Activated T-helper 1 cell treated with anti-CD3 and anti-CD28 coated beads, Interleukin-2, amount 50 U/mL, for 16 hours (primary cell): ENCODE measurements around the gene MEIS1.

Experiments used
- DNase-seq, 2 donors: peaks; one replicate each; pipeline ENCODE4 v3.0.0-alpha.2; 2020; ENCODE audit warnings: low read depth in 1 of 2, low spot score in 1 of 2

MEIS1 gene

DNA sequence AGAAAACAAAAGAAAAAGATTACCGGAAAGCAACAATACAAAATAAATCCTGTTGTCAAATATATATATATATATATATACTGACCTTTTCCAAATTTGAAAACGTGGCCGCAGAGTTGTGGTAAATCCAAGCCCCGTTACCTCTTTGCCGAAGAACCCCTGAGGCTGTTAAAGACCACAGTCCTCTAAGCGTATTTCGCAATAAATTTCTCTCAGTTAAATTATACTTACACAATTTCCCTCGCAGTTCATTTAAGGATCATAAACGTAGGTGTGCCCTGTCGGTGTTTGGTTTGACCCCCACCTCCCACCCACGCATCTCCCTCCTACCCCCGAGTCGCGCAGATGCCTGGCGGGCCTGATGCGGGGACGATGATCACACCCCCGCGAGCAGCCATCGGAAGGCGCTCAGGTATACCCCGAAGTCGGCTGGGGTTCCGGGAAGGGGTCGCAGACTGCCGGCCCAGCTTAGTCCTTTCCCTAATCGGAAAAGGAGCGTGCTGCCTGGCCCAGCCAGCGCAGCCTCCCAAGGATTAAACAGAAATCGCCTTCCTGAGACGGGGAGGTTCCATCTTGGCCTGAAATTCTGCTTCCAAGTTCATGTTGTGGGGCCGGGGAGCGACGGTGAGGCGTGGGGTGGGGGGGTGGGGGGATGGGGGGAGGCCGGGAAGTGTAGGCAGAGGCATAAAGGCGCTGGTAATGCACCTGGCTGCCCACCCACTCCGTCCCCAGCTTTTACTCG, 2.9 kb upstream of the MEIS1 start:
- DNase-seq, result no peak

DNA sequence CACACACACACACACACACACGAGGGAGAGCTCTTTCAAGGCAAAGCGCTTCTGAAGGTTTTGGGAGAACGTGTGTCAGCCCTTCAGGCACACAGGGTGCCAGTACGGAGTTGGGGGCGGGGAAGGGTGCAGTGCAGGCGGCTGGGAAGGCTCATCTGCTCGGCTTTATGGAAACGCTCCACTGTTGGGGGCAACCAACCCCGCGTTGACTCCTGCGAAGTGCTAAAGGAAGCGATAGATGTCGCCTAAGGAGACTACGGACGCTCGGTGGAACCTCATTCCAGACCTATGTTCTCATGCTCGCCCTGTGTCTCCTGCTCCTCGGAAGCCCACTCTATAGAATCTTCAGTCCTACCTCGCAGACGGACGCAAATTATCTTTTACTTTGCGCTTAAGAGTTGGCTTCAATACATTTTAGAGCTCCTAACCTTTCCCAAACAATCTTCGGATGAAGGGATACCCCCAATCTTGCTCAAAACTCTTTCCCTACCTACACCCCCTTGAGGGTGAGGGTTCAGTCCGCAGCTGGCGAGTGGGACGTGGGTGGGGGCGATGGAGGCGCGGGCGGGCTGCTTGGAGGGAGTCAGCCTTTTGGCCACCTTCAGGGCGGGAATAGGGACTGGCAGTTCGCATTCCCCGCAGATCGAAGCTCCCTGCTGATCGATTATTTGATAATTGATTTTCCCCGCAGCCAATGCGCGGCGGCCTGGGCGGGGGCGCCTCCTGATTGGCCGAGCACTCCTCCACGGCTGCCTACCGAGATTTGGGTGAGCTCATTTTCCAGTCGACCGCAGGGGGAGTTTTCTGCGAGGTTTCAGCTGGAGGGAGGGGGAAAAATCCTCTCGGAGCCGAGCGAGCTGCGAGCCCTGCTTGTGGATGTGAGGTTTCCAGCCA, 1.9 kb upstream of the MEIS1 start:
- DNase-seq, result no peak

DNA sequence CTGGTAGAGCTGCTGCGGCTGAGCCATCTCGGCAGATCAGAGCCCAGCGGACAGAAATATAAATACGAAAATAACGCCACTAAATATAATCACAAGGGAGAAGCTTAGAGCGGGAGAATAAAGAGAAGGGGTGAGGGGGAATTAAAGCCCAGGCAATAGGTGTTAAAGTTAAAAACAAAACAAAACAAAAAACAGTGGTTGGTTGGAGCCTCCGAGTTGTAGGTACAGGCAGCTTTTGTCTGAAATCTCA, 1.3 kb upstream of the MEIS1 start:
- DNase-seq, result no peak

DNA sequence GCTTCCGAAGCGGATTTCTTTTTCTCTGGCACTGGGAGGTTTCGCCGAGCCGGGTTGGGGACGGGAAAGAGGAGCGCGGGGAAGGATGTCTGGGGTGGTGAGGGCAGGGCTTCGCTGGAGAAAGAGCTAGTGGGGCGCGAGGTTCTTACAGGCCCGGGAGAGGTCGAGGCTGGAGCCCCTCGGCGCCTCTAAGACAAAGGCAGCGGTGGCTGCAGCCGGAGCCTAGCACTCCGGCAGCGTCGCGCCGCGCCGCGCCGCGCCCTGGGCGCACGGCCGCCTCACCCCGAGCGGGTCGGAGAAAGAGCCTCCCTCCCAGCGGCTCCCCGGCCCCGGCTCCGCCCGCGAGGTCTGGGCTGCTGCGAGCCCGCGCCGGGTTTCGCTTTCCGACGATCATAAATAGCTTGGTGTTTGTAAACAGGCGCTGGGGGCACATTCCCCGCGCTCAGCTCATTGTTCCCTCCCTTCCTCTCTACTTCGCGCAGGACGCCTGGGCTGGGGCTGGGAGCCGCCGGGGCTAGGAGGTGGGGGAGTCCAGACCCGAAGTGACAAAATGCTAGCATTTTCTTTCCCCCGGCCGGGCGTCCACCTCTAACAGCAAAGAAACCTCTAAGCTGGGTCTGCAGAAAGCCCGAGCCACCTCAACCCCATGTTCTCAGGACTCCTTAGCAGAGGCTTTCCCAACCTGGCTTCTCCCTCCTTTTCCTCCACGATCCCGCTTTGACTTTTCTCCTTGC, 813 bp upstream of the MEIS1 start:
- no peak for DNase-seq

DNA sequence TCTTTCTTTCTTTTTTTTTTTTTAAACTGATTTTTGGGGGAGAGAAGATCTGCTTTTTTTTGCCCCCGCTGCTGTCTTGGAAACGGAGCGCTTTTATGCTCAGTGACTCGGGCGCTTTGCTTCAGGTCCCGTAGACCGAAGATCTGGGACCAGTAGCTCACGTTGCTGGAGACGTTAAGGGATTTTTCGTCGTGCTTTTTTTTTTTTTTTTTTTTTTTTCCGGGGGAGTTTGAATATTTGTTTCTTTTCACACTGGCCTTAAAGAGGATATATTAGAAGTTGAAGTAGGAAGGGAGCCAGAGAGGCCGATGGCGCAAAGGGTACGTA, 587 bp downstream of the MEIS1 start:
- DNase-seq, result no peak

DNA sequence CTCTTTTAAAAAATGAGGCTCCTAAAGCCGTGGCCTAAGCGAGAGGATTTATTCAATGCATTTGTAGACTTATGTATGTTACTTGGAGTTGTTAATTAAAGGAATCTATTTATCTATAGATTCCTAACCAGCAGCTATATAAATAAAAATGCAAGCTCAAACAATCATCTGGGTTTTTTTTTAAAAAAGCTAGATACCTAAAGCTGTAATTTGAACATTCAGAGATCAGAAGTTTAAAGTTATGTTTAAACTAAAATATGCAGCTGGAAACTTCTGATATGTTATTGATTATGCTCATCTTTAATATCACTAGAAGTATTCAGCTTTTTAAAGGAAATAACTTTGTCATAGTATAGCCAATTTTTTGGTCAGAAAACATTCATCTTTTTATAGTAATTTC, 1.0 kb downstream of the MEIS1 start:
- DNase-seq, result no peak

DNA sequence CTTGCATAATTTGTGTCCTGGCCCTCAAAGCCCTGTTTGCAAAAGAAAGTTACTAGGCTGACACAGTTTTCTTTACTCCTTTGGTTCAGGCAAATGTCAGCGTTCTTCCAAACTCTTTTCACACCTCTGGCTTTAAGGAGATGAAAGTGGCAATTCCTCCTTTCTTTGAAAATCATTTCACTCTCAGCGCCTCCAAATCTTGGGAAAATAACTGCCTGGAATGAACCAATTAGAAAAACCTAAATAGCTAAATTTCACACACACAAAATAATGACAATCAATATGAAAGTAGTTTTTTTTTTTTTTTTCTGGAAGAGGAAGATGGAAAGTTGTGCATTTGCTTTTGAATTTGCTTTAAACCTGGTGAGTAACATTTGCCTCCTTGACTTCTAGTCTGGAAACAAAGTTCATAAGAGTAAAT, 1.7 kb downstream of the MEIS1 start:
- no peak for DNase-seq

DNA sequence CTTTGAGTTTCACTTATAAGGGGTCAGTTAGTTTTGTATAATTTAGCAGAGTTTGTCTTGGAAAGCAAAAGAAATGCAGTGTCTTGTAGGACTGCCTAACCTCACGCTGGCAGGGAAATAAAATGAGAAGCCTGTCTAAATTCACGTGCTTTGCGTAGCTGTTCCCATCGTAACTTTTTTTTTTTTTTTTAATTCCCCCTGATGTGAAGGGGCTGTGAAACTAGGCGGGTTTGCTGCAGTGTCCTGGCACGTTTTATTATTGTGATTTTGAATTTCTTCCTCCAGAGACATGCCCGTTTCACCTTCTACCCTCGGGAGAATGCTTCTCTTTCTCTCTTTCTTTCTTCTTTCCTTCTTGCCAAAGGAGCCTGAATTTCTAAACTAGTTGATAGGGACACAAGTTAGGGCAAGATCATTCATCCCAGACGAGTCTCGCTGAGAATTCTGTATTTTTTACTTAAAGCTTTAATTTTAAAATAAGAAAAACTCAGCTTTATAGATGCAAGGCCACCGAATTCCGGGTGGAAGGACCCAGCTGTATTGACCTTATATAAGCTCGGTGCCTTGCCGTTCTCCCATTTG, 2.3 kb downstream of the MEIS1 start:
- DNase-seq, result no peak

DNA sequence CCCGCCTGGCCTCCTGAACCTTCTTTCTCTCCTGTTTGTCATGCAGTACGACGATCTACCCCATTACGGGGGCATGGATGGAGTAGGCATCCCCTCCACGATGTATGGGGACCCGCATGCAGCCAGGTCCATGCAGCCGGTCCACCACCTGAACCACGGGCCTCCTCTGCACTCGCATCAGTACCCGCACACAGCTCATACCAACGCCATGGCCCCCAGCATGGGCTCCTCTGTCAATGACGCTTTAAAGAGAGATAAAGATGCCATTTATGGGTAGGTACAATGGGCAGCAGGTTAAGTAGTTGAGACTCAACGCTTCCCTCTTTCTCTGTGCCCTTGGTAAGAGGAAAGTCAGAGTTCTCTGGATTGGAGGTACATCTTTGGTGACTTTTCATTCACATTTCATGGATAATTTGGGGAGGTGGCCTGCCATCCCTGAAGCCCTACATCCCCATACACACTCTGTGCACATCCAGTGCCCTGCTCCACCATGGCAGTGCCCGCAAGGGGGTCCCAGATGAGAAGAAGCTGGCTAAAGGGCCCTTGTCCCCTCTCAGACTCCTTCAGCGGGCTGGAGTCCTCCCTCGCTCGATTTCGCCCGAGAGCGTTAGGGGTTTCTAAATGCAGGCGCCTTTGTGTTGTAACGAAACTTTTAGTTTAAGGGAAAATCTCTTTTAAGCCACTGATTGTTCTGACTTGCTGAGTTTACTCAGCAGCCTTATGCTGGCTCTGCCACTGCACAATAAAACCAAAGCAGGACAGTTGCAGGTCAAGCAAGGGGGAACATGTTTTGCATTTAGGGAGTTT, 3.0 kb downstream of the MEIS1 start:
- DNase-seq, result no peak

DNA sequence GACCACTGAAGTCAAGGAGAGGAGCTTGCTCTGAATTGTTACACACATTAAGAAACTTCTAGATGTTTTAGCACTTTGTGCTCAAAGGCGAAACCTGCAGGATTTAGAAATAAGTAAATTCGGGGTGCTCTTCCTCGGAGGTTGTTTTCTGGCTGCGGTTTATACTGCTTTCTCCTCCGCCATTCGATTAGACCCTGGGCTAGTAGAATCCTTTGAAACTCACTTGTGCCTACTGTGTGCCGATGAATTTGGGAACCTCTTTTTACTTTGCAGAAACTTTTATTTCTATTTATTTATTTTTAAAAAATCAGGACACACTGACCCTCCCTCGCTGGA, 3.5 kb downstream of the MEIS1 start:
- no peak for DNase-seq

DNA sequence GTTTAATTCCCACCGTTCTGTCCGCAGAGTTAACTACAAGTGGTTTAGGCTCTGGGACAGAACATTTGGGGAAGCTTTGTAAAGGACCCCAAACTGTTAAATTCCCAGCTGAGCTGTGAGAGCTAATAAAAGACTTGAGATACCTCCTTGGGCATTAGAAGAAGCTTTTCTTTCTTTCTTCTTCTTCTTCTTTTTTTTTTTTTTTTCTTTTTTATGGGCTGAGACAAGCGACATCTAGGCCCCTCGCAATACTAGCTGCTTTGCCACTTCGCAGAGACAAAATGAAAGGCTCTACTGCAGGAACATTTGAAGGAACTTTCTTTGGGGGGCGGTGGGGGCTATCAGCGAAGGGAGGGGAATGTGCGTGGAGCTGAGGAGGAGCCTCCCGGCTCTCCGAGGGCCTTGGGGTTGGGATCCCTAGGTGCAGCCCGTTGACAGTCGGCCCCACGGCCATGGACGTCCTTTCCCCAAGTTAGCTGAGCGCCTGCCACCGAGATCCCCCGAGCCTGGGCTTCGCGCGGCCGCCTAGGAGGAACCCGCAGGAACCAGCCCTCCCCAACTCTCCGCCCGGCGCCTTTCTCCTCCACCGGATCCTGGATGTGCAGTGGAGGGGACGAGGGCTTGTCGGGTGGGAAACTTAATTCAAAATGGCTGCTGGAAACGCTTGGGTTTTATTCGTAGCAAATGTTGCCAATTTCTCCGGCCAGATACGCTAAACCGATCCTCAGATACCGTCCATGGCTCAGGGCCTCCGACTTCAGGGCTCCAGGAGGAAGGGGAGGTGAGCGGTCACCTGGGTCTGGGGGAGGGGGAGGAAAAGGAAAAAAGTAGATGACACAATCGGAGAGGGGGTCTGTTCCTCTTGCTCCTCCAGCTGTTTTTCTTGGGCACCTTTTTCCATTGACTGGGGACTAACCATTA, 4.2 kb downstream of the MEIS1 start:
- no peak for DNase-seq

DNA sequence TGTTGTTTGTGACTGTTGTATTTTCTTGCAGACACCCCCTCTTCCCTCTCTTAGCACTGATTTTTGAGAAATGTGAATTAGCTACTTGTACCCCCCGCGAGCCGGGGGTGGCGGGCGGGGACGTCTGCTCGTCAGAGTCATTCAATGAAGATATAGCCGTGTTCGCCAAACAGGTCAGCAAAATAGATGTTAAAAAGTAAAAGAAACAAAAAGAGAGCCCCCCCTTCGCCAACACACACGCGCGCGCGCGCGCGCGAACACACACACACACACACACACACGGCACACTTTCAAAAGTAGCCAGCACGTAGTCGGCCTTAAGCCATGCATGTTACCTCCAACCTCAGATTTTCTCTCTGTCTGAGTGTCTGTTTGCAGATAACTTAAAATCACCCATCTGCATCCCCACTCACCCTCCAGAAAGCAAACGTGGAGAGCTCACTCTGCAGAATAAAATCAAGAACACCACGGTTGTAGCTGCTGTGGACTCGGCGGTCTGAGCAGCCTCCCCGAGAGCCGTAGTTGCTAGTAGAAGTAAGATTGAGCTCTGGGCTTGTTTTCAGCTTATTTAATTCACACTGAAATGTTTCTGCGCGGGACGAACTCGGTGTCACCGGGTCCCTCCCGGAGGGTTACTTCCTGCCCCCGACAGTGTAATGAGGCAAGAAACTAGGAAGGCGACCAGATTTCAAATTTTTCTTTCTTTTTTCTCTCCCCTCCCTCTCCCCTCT, 5.1 kb downstream of the MEIS1 start:
- no peak for DNase-seq

DNA sequence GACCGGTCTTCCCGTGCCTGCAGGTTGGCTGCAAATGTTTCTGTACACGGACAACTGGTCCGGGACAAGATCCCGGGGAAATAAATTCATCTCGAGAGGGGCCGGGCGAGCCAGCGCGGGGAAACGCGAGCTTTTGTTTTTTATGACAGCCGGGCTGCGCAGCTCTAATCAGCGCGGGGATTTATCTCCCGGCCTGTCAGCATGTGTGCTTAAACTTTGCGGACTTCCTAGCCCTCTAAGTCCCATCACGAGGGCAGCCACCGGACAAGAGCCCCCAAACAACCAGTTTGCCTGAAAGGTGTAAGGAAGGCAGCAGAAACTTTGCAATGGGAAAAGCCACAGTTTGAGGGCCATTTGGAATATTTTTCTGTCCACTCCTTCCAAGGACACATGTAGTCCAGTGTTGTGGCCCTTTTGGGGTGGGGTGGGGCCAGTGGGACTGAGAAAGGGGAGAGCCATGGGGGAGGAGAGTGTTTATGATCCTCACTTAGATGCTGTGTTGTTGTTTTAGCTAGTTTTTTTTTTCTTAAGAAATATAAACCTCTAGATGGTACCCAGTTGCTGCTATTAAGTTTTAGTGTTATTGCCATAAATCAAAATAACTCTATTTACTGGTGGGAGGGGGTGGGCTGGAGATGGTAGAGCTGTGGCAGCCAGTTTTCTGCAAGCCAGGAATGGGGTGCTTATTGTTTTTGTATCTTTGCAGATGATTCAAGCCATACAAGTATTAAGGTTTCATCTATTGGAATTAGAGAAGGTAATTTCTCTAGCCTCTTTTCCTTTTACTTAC, 6.0 kb downstream of the MEIS1 start:
- DNase-seq, result no peak

DNA sequence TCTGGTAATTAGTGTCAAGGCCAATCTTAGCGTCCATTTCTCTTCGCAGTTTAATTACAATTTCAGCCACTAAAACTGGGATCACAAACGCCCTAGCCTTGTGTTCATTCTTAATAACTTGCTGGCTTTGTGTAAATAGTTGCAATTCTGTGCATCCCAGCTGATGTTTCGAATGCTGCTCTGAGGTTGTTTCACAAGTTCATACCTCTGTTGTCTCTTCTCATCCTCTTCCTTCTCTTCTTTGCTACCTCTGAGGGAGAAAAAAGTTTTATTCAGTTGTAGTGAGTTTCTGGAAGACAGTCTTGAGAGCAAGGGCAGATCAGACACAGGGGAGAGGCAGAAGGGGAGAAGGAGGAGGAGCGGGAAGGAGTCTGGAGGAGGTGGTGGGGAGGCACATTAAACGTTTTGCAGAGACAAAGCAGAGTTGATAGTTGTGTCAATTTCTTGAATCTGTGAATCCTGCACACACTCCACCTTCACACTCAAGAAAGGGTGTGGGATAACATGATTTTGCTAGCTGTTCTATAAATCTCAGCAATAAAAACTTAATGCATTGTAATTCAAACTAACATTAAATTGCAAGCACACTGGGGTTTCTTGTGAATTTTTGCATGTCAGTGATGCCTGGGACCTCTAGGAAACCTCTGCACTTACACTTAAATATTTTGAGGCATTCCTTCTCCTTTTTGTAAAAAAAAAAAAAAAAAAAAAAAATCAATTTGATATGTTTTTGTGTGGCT, 6.8 kb downstream of the MEIS1 start:
- no peak for DNase-seq

DNA sequence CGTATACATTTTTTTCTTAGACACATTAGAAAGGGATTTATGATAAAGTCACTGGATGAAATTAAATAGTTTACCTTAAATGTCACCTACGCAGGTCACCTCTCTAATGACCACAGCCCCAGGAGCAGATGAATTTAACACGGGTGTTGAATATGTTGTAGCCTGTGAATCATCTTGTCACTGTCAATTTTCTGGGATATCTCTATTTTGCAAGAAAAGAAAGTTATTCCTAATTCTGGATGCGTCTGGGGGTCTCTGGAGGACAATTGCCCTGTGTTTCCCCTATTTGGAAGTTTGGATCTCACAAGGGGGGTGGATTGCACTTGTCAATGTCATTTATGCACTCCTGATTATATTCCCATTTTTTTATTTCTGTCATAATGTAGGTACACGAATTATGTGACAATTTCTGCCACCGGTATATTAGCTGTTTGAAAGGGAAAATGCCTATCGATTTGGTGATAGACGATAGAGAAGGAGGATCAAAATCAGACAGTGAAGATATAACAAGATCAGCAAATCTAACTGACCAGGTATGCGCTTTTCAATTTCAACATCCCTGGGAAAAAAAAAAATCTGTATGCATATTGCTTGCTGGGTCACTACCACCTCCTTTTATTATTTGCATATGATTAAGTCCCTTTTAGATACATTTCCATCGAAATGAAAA, 7.7 kb downstream of the MEIS1 start:
- DNase-seq, result no peak

DNA sequence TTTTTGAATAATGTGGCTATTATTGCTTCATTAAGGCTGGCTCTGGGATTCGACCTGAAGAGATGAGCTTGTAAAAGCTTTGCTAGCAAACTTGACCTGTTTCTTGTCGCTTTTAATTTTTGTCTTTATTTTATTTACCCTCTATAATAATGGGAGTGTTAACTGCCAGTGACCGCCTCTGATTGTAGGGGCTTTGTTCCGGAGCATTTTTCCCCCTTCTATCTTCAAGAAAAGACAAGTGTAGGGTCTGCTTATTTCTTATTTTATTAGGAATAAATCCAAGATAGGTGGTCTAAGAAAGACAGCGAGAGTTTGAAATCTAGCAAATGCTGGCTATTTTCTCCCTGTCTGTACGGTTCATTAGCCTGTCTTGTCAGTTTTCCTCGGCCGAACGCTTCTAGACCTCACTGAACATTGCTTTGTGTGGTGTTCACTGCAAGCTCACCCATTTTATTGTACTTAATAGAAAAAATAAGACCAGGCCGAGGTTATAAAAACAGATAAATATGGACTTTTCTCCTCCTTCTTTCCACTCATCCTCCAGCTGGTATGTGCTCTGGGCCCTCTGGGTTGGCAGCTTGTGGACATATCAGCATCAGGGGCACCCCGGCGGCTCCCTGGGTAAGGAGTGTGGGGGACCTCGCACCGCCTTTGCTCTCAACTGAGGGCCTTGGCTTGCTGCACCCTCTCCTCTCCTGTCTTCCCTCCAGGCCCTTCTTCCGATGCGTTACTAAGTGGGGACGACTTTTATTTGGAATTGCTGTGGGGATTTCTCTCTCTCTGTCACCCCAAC, 8.5 kb downstream of the MEIS1 start:
- DNase-seq, result no peak
